Measurements from ENCODE around the gene LCMT1.

- TF ChIP-seq, protein P1, sequence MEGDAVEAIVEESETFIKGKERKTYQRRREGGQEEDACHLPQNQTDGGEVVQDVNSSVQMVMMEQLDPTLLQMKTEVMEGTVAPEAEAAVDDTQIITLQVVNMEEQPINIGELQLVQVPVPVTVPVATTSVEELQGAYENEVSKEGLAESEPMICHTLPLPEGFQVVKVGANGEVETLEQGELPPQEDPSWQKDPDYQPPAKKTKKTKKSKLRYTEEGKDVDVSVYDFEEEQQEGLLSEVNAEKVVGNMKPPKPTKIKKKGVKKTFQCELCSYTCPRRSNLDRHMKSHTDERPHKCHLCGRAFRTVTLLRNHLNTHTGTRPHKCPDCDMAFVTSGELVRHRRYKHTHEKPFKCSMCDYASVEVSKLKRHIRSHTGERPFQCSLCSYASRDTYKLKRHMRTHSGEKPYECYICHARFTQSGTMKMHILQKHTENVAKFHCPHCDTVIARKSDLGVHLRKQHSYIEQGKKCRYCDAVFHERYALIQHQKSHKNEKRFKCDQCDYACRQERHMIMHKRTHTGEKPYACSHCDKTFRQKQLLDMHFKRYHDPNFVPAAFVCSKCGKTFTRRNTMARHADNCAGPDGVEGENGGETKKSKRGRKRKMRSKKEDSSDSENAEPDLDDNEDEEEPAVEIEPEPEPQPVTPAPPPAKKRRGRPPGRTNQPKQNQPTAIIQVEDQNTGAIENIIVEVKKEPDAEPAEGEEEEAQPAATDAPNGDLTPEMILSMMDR (IDR thresholded peaks at IDR 0.05): no peak
- TF ChIP-seq POLR2A (IDR thresholded peaks at IDR 0.05; ENCODE audit: low read depth) (no peak), EP300 (IDR thresholded peaks at IDR 0.05) (no peak), POLR2AphosphoS5 (IDR thresholded peaks at IDR 0.05) (no peak)
These were observed 107.7 kb downstream of the LCMT1 start for GRCh38 chr16:25219070-25219737.

Data from esophagus muscularis mucosa (tissue), 4 donors.